ENCODE measurements around the gene CIAO2A. TPM values are rescaled to one million over a fixed set of nuclear protein-coding genes. Genes with fewer than 3 reads are reported as not detected.
A peak's percentile ranks its signal among the peaks of the same experiment; 100 is the strongest.

CIAO2A gene
- total RNA-seq (228 and 247 TPM in 2 replicates), polyA plus RNA-seq (193 and 256 TPM in 2 replicates)

GRCh38 chr15:64093627-64094417 lies at the start of gene CIAO2A:
Gene CIAO2A (minus strand): TSS chr15:64093838. CDS start chr15:64093768, 70 bp downstream.
- no peaks in the 10 kb centered on the region for H3K9me2 ChIP-seq (replicated peaks; ENCODE audit: insufficient read depth)
- no peaks in the 10 kb centered on the region for H3K27me3 ChIP-seq
- no peaks in the 10 kb centered on the region for H3K36me3 ChIP-seq (replicated peaks; ENCODE audit: insufficient read depth, low read depth)
- H3K79me2 ChIP-seq, result peaks cover 81% of the 10 kb centered on the region
- peak within 1 kb of the TSS; percentile 74 for H3K4me3 ChIP-seq
- peak within 1 kb of the TSS; percentile 83 for H3K4me2 ChIP-seq
- peak within 1 kb of the TSS; percentile 62 for H2AFZ ChIP-seq
- TF ChIP-seq EZH2phosphoT487 (IDR thresholded peaks at IDR 0.05; ENCODE audit: low read depth, severe bottlenecking, unreplicated experiment), result no peak
- no peak for TF ChIP-seq CTCF (IDR thresholded peaks at IDR 0.05; ENCODE audit: poor library complexity)
- no peak for TF ChIP-seq EZH2 (IDR thresholded peaks at IDR 0.05; ENCODE audit: borderline replicate concordance)
- 1% methylated on average over 41 of the region's 41 CpGs for WGBS (ENCODE audit: low lambda C conversion rate, missing lambda C conversion rate)
- peaks cover 15% of the 10 kb centered on the region for H3K4me1 ChIP-seq (ENCODE audit: insufficient read depth)
- peak within 1 kb of the TSS; percentile 85 for H3K27ac ChIP-seq
- peaks cover 22% of the 10 kb centered on the region for H4K20me1 ChIP-seq (ENCODE audit: insufficient read depth, poor library complexity, severe bottlenecking)
- H3K9me3 ChIP-seq (ENCODE audit: low read depth), result no peaks in the 10 kb centered on the region
- peak; percentile 97 for DNase-seq (ENCODE audit: low spot score)

- WGBS (ENCODE audit: low lambda C conversion rate, missing lambda C conversion rate), result 89% methylated on average over 6 of the region's 6 CpGs
- no peaks in the 10 kb centered on the region for H3K9me3 ChIP-seq (ENCODE audit: low read depth)
- peaks cover 3% of the 10 kb centered on the region for H3K36me3 ChIP-seq (replicated peaks; ENCODE audit: insufficient read depth, low read depth)
Observed at GRCh38 chr15:64143276-64143675, 49.6 kb upstream of the CIAO2A start.

GRCh38 chr15:64141798-64142512 lies 48.3 kb upstream of the CIAO2A start:
- Histone ChIP-seq H3K9me3 (ENCODE audit: low read depth) (no peaks in the 10 kb centered on the region), H3K27me3 (no peaks in the 10 kb centered on the region), H3K4me1 (ENCODE audit: insufficient read depth) (peaks cover 5% of the 10 kb centered on the region), H4K20me1 (ENCODE audit: insufficient read depth, poor library complexity, severe bottlenecking) (no peaks in the 10 kb centered on the region), H3K4me3 (no peak overlapping the region), H3K27ac (no peak overlapping the region), H3K4me2 (no peak overlapping the region), H3K36me3 (replicated peaks; ENCODE audit: insufficient read depth, low read depth) (peaks cover 3% of the 10 kb centered on the region), H3K79me2 (no peaks in the 10 kb centered on the region), H3K9me2 (replicated peaks; ENCODE audit: insufficient read depth) (no peaks in the 10 kb centered on the region), H2AFZ (no peak overlapping the region)
- TF ChIP-seq CTCF (IDR thresholded peaks at IDR 0.05; ENCODE audit: poor library complexity) (no peak), EZH2 (IDR thresholded peaks at IDR 0.05; ENCODE audit: borderline replicate concordance) (no peak), EZH2phosphoT487 (IDR thresholded peaks at IDR 0.05; ENCODE audit: low read depth, severe bottlenecking, unreplicated experiment) (no peak)
- no peak for DNase-seq (ENCODE audit: low spot score)
- 96% methylated on average over 8 of the region's 8 CpGs for WGBS (ENCODE audit: low lambda C conversion rate, missing lambda C conversion rate)

More at GRCh38 chr15:64143276-64143675, 49.6 kb upstream of the CIAO2A start:
- H2AFZ ChIP-seq, result no peak overlapping the region
- H3K27ac ChIP-seq, result no peak overlapping the region
- no peaks in the 10 kb centered on the region for H3K27me3 ChIP-seq
- no peaks in the 10 kb centered on the region for H4K20me1 ChIP-seq (ENCODE audit: insufficient read depth, poor library complexity, severe bottlenecking)
- H3K4me1 ChIP-seq (ENCODE audit: insufficient read depth), result peaks cover 9% of the 10 kb centered on the region
- no peak overlapping the region for H3K4me3 ChIP-seq
- no peak for DNase-seq (ENCODE audit: low spot score)
- TF ChIP-seq CTCF (IDR thresholded peaks at IDR 0.05; ENCODE audit: poor library complexity) (no peak), EZH2phosphoT487 (IDR thresholded peaks at IDR 0.05; ENCODE audit: low read depth, severe bottlenecking, unreplicated experiment) (no peak), EZH2 (IDR thresholded peaks at IDR 0.05; ENCODE audit: borderline replicate concordance) (no peak)
- H3K79me2 ChIP-seq, result no peaks in the 10 kb centered on the region
- no peak overlapping the region for H3K4me2 ChIP-seq
- no peaks in the 10 kb centered on the region for H3K9me2 ChIP-seq (replicated peaks; ENCODE audit: insufficient read depth)
